Measurements from ENCODE around the gene PLCXD1.
"Not testable (repeated sequence)": the region's sequence is repeated elsewhere in the genome, so short reads cannot be mapped to it uniquely, and the experiment has no call there.

The PLCXD1 gene, protein sequence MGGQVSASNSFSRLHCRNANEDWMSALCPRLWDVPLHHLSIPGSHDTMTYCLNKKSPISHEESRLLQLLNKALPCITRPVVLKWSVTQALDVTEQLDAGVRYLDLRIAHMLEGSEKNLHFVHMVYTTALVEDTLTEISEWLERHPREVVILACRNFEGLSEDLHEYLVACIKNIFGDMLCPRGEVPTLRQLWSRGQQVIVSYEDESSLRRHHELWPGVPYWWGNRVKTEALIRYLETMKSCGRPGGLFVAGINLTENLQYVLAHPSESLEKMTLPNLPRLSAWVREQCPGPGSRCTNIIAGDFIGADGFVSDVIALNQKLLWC

DNA sequence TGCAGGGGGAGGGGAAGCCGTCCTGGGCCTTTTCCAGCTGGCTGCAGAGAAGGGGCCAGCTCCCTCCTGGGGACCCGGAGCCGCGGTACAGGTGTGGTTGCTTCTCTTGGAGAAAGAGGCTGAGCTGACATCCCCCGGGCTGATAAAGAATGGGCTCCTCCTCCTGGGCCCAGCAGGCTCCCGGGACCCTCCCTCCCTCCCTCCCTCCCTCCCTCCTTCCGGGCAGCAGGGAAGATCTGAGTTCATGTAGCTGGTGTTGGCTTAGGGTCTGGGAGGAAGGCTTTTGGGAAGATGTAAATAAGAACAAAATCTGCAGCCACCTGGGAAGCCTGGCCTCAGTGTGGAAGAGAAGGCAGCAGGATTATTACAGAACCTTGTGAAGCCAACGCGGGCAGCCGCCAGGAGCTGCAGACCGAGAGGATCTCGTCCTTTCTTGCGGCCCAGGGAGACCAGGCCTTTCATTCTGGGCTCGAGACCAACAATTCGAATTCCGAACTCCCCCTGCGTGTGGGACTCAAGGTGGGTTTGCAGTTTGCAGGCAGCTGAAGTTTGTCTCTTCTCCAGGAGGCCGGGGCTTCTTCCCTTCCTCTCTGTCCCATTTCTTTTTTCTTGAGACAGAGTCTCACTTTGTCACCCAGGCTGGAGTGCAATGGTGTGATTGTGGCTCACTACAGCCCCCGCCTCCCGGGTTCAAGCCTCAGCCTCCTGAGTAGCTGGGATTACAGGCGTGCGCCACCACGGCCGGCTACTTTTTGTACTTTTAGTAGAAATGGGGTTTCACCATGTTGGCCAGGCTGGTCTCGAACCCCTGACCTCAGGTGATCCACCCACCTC lies at the start of gene PLCXD1:
TSS of gene PLCXD1 (plus strand) at position 216 of the 834 bp plus-strand sequence. CDS start 2,807 bp downstream, outside the sequence.
- H3K4me3 ChIP-seq (ENCODE audit: low read length) = peak within 1 kb of the TSS; percentile 30
- TF ChIP-seq, protein P1, sequence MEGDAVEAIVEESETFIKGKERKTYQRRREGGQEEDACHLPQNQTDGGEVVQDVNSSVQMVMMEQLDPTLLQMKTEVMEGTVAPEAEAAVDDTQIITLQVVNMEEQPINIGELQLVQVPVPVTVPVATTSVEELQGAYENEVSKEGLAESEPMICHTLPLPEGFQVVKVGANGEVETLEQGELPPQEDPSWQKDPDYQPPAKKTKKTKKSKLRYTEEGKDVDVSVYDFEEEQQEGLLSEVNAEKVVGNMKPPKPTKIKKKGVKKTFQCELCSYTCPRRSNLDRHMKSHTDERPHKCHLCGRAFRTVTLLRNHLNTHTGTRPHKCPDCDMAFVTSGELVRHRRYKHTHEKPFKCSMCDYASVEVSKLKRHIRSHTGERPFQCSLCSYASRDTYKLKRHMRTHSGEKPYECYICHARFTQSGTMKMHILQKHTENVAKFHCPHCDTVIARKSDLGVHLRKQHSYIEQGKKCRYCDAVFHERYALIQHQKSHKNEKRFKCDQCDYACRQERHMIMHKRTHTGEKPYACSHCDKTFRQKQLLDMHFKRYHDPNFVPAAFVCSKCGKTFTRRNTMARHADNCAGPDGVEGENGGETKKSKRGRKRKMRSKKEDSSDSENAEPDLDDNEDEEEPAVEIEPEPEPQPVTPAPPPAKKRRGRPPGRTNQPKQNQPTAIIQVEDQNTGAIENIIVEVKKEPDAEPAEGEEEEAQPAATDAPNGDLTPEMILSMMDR (IDR thresholded peaks at IDR 0.05; ENCODE audit: insufficient read depth, low read depth, low read length, missing control alignments) = peak; percentile 5
- DNase-seq (ENCODE audit: low read depth) = peak; percentile 44

DNA sequence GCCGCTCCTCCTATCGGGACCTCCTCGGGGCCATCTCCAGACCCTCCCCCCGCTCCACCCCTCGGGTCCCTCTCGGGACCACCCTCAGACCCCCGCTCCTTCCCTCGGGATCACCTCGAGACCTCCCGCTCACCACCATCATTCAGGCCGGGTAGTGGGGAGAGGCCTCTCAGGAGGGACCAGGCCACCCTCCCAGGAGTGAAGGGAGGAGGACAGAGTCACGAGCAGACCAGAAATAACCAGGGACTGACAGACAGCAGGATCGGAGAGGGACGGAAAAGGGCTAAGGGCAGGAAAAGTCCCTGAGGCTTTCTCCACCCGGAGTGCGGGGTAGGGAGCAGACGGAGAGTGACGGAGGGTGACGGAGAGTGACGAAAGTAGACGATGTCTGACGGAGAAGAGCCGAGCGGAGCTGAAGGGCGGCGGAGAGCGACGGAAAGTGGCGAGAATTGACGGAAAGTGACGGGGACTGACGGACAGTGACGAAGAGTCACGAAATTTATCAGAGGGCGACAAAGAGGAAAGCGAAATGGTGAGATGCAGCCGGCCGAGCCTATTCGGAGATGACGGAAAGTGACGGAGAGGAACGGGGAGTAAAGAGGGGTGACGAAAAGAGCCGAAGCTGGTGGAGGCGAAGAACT lies 49.4 kb upstream of the PLCXD1 start:
- H3K4me3 ChIP-seq (ENCODE audit: low read length); DNase-seq (ENCODE audit: low read depth): not testable (repeated sequence)

DNA sequence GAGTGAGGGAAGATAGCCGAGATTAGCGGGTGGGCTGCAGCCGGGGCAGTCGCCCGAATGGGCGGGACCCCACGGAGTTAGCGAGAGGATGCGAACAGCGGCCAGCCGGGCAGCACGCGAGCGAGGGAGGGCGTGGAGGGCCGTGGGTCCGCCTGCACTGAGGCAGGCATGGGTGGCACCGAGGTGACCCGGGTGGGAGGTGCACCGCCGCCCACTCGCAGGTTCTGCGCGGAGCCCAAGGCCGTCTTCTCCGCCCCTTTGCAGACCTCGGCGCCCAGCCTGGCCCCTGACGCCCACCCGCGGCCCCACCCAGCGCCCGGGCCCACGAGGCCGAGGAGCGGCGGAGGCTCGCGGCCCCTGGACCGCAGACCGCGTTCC lies 48.9 kb upstream of the PLCXD1 start:
- not testable (repeated sequence) for DNase-seq (ENCODE audit: low read depth); H3K4me3 ChIP-seq (ENCODE audit: low read length)

DNA sequence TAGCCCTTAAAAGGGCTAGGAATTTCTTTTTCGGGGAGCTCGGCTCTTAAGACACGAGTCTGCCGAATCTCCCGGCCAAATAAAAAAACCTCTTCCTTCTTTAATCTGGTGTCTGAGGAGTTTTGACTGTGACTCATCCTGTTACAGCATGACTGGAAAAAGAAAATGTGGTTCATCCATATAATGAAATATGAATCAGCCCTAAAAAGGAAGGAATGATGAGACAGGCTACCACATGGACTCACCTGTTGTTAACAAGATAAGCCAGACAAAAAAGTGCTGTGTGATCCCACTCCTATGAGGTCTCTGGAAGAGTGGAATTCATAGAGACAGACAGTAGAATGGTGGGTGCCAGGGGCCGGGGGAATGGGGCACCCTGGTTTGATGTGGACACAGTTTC lies 45.0 kb upstream of the PLCXD1 start:
- H3K4me3 ChIP-seq (ENCODE audit: low read length); DNase-seq (ENCODE audit: low read depth): not testable (repeated sequence)

DNA sequence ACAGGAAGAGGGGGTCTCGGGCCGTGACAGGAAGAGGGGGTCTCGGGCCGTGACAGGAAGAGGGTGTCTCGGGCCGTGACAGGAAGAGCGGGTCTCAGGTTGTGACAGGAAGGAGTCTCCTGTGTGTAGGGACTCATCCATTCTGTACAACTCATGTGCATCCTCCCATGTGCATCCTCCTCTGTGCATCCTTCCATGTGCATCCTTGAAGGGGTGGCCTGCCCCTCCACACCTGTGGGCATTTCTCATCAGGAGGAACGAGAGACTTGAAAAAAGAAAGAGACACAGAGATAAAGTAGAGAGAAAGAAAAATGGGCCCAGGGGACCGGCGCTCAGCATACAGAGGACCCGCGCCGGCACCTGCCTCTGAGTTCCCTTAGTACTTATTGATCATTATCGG lies 30.2 kb upstream of the PLCXD1 start:
- DNase-seq (ENCODE audit: low read depth) = no peak
- no peak overlapping the region for H3K4me3 ChIP-seq (ENCODE audit: low read length)
- TF ChIP-seq, protein P1 (IDR thresholded peaks at IDR 0.05; ENCODE audit: insufficient read depth, low read depth, low read length, missing control alignments) = no peak

DNA sequence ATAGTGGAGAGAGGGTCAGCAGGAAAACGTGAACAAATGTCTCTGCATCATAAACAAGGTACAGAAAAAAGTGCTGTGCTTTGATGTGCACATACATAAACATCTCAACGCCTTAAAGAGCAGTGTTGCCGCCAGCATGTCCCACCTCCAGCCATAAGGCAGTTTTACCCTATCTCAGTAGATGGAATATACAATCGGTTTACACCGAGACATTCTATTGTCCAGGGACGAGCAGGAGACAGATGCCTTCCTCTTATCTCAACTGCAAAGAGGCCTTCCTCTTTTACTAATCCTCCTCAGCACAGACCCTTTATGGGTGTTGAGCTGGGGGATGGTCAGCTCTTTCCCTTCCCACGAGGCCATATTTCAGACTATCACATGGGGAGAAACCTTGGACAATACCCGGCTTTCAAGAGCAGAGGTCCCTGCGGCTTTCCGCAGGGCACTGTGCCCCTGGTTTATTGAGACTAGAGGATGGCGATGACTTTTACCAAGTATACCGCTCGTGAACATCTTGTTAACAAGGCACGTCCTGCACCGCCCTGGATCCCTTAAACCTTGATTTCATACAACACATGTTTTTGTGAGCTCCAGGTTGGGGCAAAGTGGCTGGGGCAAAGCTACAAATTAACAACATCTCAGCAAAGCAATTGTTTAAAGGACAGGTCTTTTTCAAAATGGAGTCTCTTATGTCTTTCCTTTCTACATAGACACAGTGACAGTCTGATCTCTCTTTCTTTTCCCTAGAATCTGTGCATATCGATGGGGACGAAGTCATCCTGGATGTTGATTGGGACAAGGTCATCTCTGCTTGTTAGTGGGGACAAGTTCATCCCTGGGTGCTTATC lies 29.6 kb upstream of the PLCXD1 start:
- H3K4me3 ChIP-seq (ENCODE audit: low read length); DNase-seq (ENCODE audit: low read depth): not testable (repeated sequence)

DNA sequence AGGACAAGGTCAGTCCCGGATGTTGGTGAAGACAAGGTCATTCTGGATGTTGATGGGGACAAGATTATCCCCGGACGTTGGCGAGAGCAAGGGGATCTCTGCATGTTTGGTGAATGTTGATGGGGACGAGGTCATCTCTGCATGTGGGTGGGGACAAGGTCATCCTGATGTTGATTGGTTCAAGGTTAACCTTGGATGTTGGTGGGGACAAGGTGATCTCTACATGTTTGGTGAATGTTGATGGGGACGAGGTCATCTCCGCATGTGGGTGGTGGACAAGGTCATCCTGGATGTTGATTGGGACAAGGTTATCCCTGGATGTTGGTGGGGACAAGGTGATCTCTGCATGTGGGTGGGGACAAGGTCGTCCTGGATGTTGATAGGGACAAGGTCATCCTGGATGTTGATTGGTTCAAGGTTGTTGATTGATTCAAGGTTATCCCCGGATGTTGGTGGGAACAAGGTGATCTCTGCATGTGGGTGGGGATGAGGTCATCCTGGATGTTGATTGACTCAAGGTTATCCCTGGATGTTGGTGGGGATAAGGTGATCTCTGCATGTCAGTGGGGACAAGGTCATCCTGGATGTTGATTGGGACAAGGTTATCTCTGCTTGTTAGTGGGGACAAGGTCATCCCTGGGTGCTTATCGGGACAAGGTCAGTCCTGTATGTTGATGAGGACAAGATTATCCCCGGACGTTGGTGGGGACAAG lies 28.8 kb upstream of the PLCXD1 start:
- H3K4me3 ChIP-seq (ENCODE audit: low read length) = no peak overlapping the region
- DNase-seq (ENCODE audit: low read depth) = no peak
- TF ChIP-seq, protein P1 (IDR thresholded peaks at IDR 0.05; ENCODE audit: insufficient read depth, low read depth, low read length, missing control alignments) = no peak

DNA sequence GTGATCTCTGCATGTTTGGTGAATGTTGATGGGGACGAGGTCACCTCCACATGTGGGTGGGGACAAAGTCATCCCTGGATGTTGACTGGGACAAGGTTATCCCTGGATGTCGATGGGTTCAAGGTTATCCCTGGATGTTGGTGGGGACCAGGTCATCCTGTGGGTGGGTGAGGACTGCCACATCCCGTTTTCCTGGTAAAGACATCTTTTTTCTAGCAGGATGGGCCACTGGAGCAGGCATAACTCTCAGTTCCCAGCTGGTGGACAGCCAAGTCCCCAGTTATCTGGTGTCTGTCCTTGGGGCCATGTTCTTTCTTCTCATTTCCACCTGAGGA lies 28.3 kb upstream of the PLCXD1 start:
- no peak overlapping the region for H3K4me3 ChIP-seq (ENCODE audit: low read length)
- no peak for DNase-seq (ENCODE audit: low read depth)
- TF ChIP-seq, protein P1 (IDR thresholded peaks at IDR 0.05; ENCODE audit: insufficient read depth, low read depth, low read length, missing control alignments) = no peak

Measured in epithelial cell of esophagus (primary cell).